Measurements from ENCODE around the gene DENND2A.
A peak's percentile ranks its signal among the peaks of the same experiment; 100 is the strongest.
"Not testable (repeated sequence)": the region's sequence is repeated elsewhere in the genome, so short reads cannot be mapped to it uniquely, and the experiment has no call there.

The DENND2A gene

GRCh38 chr7:140672382-140673062, 31.9 kb upstream of the DENND2A start, which contains the start of gene ADCK2:
Gene ADCK2 (plus strand): TSS chr7:140672945. CDS start chr7:140673331, 386 bp downstream.
- peaks cover 4% of the 10 kb centered on the region; the same call in 1 of the 2 replicates for H3K4me1 ChIP-seq (ENCODE audit: insufficient read depth, low read length)
- peak within 1 kb of the TSS; percentile 61; the same call in 1 of the 2 replicates for H3K9ac ChIP-seq (ENCODE audit: low read depth, low read length)
- peaks cover 24% of the 10 kb centered on the region for H3K27me3 ChIP-seq (ENCODE audit: insufficient read depth, low read length)
- no peaks in the 10 kb centered on the region for H3K9me3 ChIP-seq (ENCODE audit: insufficient read depth, low read depth, low read length)
- H3K36me3 ChIP-seq (ENCODE audit: insufficient read depth, low read depth, low read length) = no peaks in the 10 kb centered on the region
- H3K4me3 ChIP-seq (ENCODE audit: low read length) = peak within 1 kb of the TSS; percentile 79
- no peak within 1 kb of the TSS for H3K27ac ChIP-seq (ENCODE audit: low read length)

- Histone ChIP-seq H3K27ac (ENCODE audit: low read length) (no peak overlapping the region), H3K9me3 (ENCODE audit: insufficient read depth, low read depth, low read length) (no peaks in the 10 kb centered on the region), H3K9ac (ENCODE audit: low read depth, low read length) (peak overlapping the region; percentile 56; the same call in 1 of the 2 replicates), H3K4me1 (ENCODE audit: insufficient read depth, low read length) (peaks cover 4% of the 10 kb centered on the region; the same call in 1 of the 2 replicates), H3K27me3 (ENCODE audit: insufficient read depth, low read length) (peaks cover 24% of the 10 kb centered on the region), H3K36me3 (ENCODE audit: insufficient read depth, low read depth, low read length) (no peaks in the 10 kb centered on the region), H3K4me3 (ENCODE audit: low read length) (peak overlapping the region; percentile 73)
These were observed 31.4 kb upstream of the DENND2A start for GRCh38 chr7:140671966-140672365.

- Histone ChIP-seq H3K9me3 (ENCODE audit: insufficient read depth, low read depth, low read length) (no peaks in the 10 kb centered on the region), H3K4me3 (ENCODE audit: low read length) (no peak overlapping the region), H3K9ac (ENCODE audit: low read depth, low read length) (no peak overlapping the region), H3K36me3 (ENCODE audit: insufficient read depth, low read depth, low read length) (no peaks in the 10 kb centered on the region), H3K27me3 (ENCODE audit: insufficient read depth, low read length) (peaks cover 24% of the 10 kb centered on the region), H3K4me1 (ENCODE audit: insufficient read depth, low read length) (peaks cover 4% of the 10 kb centered on the region; the same call in 1 of the 2 replicates), H3K27ac (ENCODE audit: low read length) (no peak overlapping the region)
These were observed 29.8 kb upstream of the DENND2A start for GRCh38 chr7:140670343-140670935.

- not testable (repeated sequence) for H3K9me3 ChIP-seq (ENCODE audit: insufficient read depth, low read depth, low read length); H3K36me3 ChIP-seq (ENCODE audit: insufficient read depth, low read depth, low read length)
- peaks cover 24% of the 10 kb centered on the region for H3K27me3 ChIP-seq (ENCODE audit: insufficient read depth, low read length)
These were observed 29.2 kb upstream of the DENND2A start for GRCh38 chr7:140669862-140670261.

GRCh38 chr7:140669352-140669751, 28.7 kb upstream of the DENND2A start:
- no peak overlapping the region for H3K4me3 ChIP-seq (ENCODE audit: low read length)
- no peak overlapping the region for H3K9ac ChIP-seq (ENCODE audit: low read depth, low read length)
- H3K27me3 ChIP-seq (ENCODE audit: insufficient read depth, low read length) = peaks cover 21% of the 10 kb centered on the region
- peaks cover 4% of the 10 kb centered on the region; the same call in 1 of the 2 replicates for H3K4me1 ChIP-seq (ENCODE audit: insufficient read depth, low read length)
- no peaks in the 10 kb centered on the region for H3K9me3 ChIP-seq (ENCODE audit: insufficient read depth, low read depth, low read length)
- H3K36me3 ChIP-seq (ENCODE audit: insufficient read depth, low read depth, low read length) = no peaks in the 10 kb centered on the region
- H3K27ac ChIP-seq (ENCODE audit: low read length) = no peak overlapping the region

More at GRCh38 chr7:140669862-140670261, 29.2 kb upstream of the DENND2A start:
- H3K27ac ChIP-seq (ENCODE audit: low read length); H3K9ac ChIP-seq (ENCODE audit: low read depth, low read length); H3K4me1 ChIP-seq (ENCODE audit: insufficient read depth, low read length); H3K4me3 ChIP-seq (ENCODE audit: low read length): not testable (repeated sequence)

- Histone ChIP-seq H3K4me1 (ENCODE audit: insufficient read depth, low read length) (peaks cover 4% of the 10 kb centered on the region; the same call in 1 of the 2 replicates), H3K36me3 (ENCODE audit: insufficient read depth, low read depth, low read length) (no peaks in the 10 kb centered on the region), H3K9me3 (ENCODE audit: insufficient read depth, low read depth, low read length) (no peaks in the 10 kb centered on the region), H3K4me3 (ENCODE audit: low read length) (no peak overlapping the region), H3K27ac (ENCODE audit: low read length) (no peak overlapping the region), H3K9ac (ENCODE audit: low read depth, low read length) (no peak overlapping the region), H3K27me3 (ENCODE audit: insufficient read depth, low read length) (peaks cover 14% of the 10 kb centered on the region)
These were observed 28.0 kb upstream of the DENND2A start for GRCh38 chr7:140668641-140669040.

GRCh38 chr7:140667476-140667875, 26.9 kb upstream of the DENND2A start:
- H3K4me3 ChIP-seq (ENCODE audit: low read length) = no peak overlapping the region
- no peaks in the 10 kb centered on the region for H3K36me3 ChIP-seq (ENCODE audit: insufficient read depth, low read depth, low read length)
- peaks cover 7% of the 10 kb centered on the region; the same call in 1 of the 2 replicates for H3K27me3 ChIP-seq (ENCODE audit: insufficient read depth, low read length)
- no peak overlapping the region for H3K27ac ChIP-seq (ENCODE audit: low read length)
- no peaks in the 10 kb centered on the region for H3K9me3 ChIP-seq (ENCODE audit: insufficient read depth, low read depth, low read length)
- peaks cover 4% of the 10 kb centered on the region; the same call in 1 of the 2 replicates for H3K4me1 ChIP-seq (ENCODE audit: insufficient read depth, low read length)
- H3K9ac ChIP-seq (ENCODE audit: low read depth, low read length) = no peak overlapping the region

- H3K4me1 ChIP-seq (ENCODE audit: insufficient read depth, low read length); H3K36me3 ChIP-seq (ENCODE audit: insufficient read depth, low read depth, low read length); H3K4me3 ChIP-seq (ENCODE audit: low read length); H3K9ac ChIP-seq (ENCODE audit: low read depth, low read length); H3K27ac ChIP-seq (ENCODE audit: low read length); H3K27me3 ChIP-seq (ENCODE audit: insufficient read depth, low read length); H3K9me3 ChIP-seq (ENCODE audit: insufficient read depth, low read depth, low read length): not testable (repeated sequence)
These were observed 22.3 kb upstream of the DENND2A start for GRCh38 chr7:140662938-140663337.

- H3K27me3 ChIP-seq (ENCODE audit: insufficient read depth, low read length) = no peaks in the 10 kb centered on the region
- no peak overlapping the region for H3K9ac ChIP-seq (ENCODE audit: low read depth, low read length)
- no peaks in the 10 kb centered on the region; the same call in 1 of the 2 replicates for H3K4me1 ChIP-seq (ENCODE audit: insufficient read depth, low read length)
- no peaks in the 10 kb centered on the region for H3K9me3 ChIP-seq (ENCODE audit: insufficient read depth, low read depth, low read length)
- no peak overlapping the region for H3K27ac ChIP-seq (ENCODE audit: low read length)
- H3K36me3 ChIP-seq (ENCODE audit: insufficient read depth, low read depth, low read length) = no peaks in the 10 kb centered on the region
- H3K4me3 ChIP-seq (ENCODE audit: low read length) = no peak overlapping the region
These were observed 20.5 kb upstream of the DENND2A start for GRCh38 chr7:140661124-140661523.

GRCh38 chr7:140659856-140660255, 19.2 kb upstream of the DENND2A start:
- H3K9ac ChIP-seq (ENCODE audit: low read depth, low read length) = no peak overlapping the region
- no peak overlapping the region for H3K4me3 ChIP-seq (ENCODE audit: low read length)
- no peaks in the 10 kb centered on the region for H3K27me3 ChIP-seq (ENCODE audit: insufficient read depth, low read length)
- no peaks in the 10 kb centered on the region for H3K36me3 ChIP-seq (ENCODE audit: insufficient read depth, low read depth, low read length)
- H3K27ac ChIP-seq (ENCODE audit: low read length) = no peak overlapping the region
- H3K9me3 ChIP-seq (ENCODE audit: insufficient read depth, low read depth, low read length) = no peaks in the 10 kb centered on the region
- no peaks in the 10 kb centered on the region; the same call in 1 of the 2 replicates for H3K4me1 ChIP-seq (ENCODE audit: insufficient read depth, low read length)

GRCh38 chr7:140657891-140658290, 17.3 kb upstream of the DENND2A start:
- Histone ChIP-seq H3K4me3 (ENCODE audit: low read length) (no peak overlapping the region), H3K9ac (ENCODE audit: low read depth, low read length) (no peak overlapping the region), H3K4me1 (ENCODE audit: insufficient read depth, low read length) (no peaks in the 10 kb centered on the region; the same call in 1 of the 2 replicates), H3K27me3 (ENCODE audit: insufficient read depth, low read length) (no peaks in the 10 kb centered on the region), H3K36me3 (ENCODE audit: insufficient read depth, low read depth, low read length) (no peaks in the 10 kb centered on the region), H3K9me3 (ENCODE audit: insufficient read depth, low read depth, low read length) (no peaks in the 10 kb centered on the region), H3K27ac (ENCODE audit: low read length) (no peak overlapping the region)

Measured in iPS-20b (cell line).